Activated CD4-positive, alpha-beta T cell treated with anti-CD3 and anti-CD28 coated beads, Interleukin-2, amount 10 ng/mL, durations not matched to agents 24 days and 14 days (primary cell): ENCODE data around the gene MAGI1. TPM values are rescaled to one million over a fixed set of nuclear protein-coding genes. Genes with fewer than 3 reads are reported as not detected.

Experiments used
- DNase-seq: peaks from one replicate; pipeline ENCODE4 v3.0.0; 2022
- H3K27ac Mint-ChIP-seq: one replicate; pipeline ENCODE4 v1.8.0; 2022; ENCODE audit warnings: mild to moderate bottlenecking, mixed read lengths
- H3K27me3 Mint-ChIP-seq: one replicate; pipeline ENCODE4 v1.8.0; 2022; ENCODE audit warnings: mixed read lengths
- H3K36me3 Mint-ChIP-seq: one replicate; pipeline ENCODE4 v1.8.0; 2022; ENCODE audit warnings: low read depth, mild to moderate bottlenecking, mixed read lengths
- H3K4me1 Mint-ChIP-seq: one replicate; pipeline ENCODE4 v1.8.0; 2021; ENCODE audit warnings: mixed read lengths
- H3K4me3 Mint-ChIP-seq: one replicate; pipeline ENCODE4 v1.8.0; 2022; ENCODE audit warnings: mild to moderate bottlenecking, moderate library complexity, mixed read lengths
- H3K9me3 Mint-ChIP-seq: one replicate; pipeline ENCODE4 v1.8.0; 2021; ENCODE audit warnings: mixed read lengths
- intact Hi-C: fragments of 100-400 bp; cut with micrococcal nuclease; formaldehyde crosslinking; loops from one replicate; pipeline ENCODE4 v1.15.1; 2023
- total RNA-seq: library from RNA; stranded (reverse); gene quantifications from 2 replicates; pipeline ENCODE4 v1.2.3, GENCODE V29; 2022

The MAGI1 gene
- total RNA-seq, 1 donor from 2014 or later = 2.0 TPM

GRCh38 chr3:65948841-65949573 is 89.7 kb downstream of the MAGI1 start:
- Mint-ChIP-seq H3K4me3 (no peak overlapping the region), H3K9me3 (peaks cover 3% of the 10 kb centered on the region), H3K27me3 (no peaks in the 10 kb centered on the region), H3K36me3 (peaks cover 2% of the 10 kb centered on the region), H3K4me1 (no peaks in the 10 kb centered on the region), H3K27ac (no peak overlapping the region)
- intact Hi-C loops = no loop called here
- no peak for DNase-seq

GRCh38 chr3:65946438-65946837 is 92.3 kb downstream of the MAGI1 start:
- Mint-ChIP-seq H3K4me3 (no peak overlapping the region), H3K27me3 (no peaks in the 10 kb centered on the region), H3K27ac (no peak overlapping the region), H3K36me3 (peaks cover 2% of the 10 kb centered on the region), H3K4me1 (no peaks in the 10 kb centered on the region), H3K9me3 (peaks cover 3% of the 10 kb centered on the region)
- no peak for DNase-seq
- intact Hi-C loops = no loop called here

GRCh38 chr3:65945953-65946352 is 92.8 kb downstream of the MAGI1 start:
- no peak overlapping the region for H3K4me3 Mint-ChIP-seq
- no peaks in the 10 kb centered on the region for H3K4me1 Mint-ChIP-seq
- no peaks in the 10 kb centered on the region for H3K27me3 Mint-ChIP-seq
- H3K27ac Mint-ChIP-seq = no peak overlapping the region
- H3K9me3 Mint-ChIP-seq = peaks cover 3% of the 10 kb centered on the region
- intact Hi-C loops = no loop called here
- DNase-seq = no peak
- H3K36me3 Mint-ChIP-seq = peaks cover 2% of the 10 kb centered on the region

GRCh38 chr3:65945480-65945879 is 93.2 kb downstream of the MAGI1 start:
- intact Hi-C loops = no loop called here
- Mint-ChIP-seq H3K4me1 (no peaks in the 10 kb centered on the region), H3K9me3 (no peaks in the 10 kb centered on the region), H3K4me3 (no peak overlapping the region), H3K36me3 (no peaks in the 10 kb centered on the region), H3K27ac (no peak overlapping the region), H3K27me3 (no peaks in the 10 kb centered on the region)
- DNase-seq = no peak

GRCh38 chr3:65944252-65944651 is 94.5 kb downstream of the MAGI1 start:
- Mint-ChIP-seq H3K36me3 (no peaks in the 10 kb centered on the region), H3K9me3 (no peaks in the 10 kb centered on the region)

GRCh38 chr3:65939801-65940246 is 98.9 kb downstream of the MAGI1 start:
- H3K4me1 Mint-ChIP-seq = peaks cover 2% of the 10 kb centered on the region
- no peak for DNase-seq
- H3K27me3 Mint-ChIP-seq = no peaks in the 10 kb centered on the region
- no peaks in the 10 kb centered on the region for H3K36me3 Mint-ChIP-seq
- no peak overlapping the region for H3K4me3 Mint-ChIP-seq
- no peak overlapping the region for H3K27ac Mint-ChIP-seq
- intact Hi-C loops = no loop called here
- no peaks in the 10 kb centered on the region for H3K9me3 Mint-ChIP-seq

More at GRCh38 chr3:65944252-65944651, 94.5 kb downstream of the MAGI1 start:
- Mint-ChIP-seq H3K27me3 (no peaks in the 10 kb centered on the region), H3K27ac (no peak overlapping the region), H3K4me3 (no peak overlapping the region), H3K4me1 (no peaks in the 10 kb centered on the region)
- DNase-seq = no peak
- intact Hi-C loops = no loop called here

GRCh38 chr3:65939184-65939583 is 99.5 kb downstream of the MAGI1 start:
- no peaks in the 10 kb centered on the region for H3K27me3 Mint-ChIP-seq
- no peak overlapping the region for H3K27ac Mint-ChIP-seq
- no peak overlapping the region for H3K4me3 Mint-ChIP-seq
- no peak for DNase-seq
- no peaks in the 10 kb centered on the region for H3K9me3 Mint-ChIP-seq
- no peaks in the 10 kb centered on the region for H3K36me3 Mint-ChIP-seq
- peaks cover 2% of the 10 kb centered on the region for H3K4me1 Mint-ChIP-seq
- intact Hi-C loops = no loop called here

- no peak overlapping the region for H3K4me3 Mint-ChIP-seq
- no peak for DNase-seq
- intact Hi-C loops = no loop called here
- H3K9me3 Mint-ChIP-seq = no peaks in the 10 kb centered on the region
- H3K4me1 Mint-ChIP-seq = peaks cover 2% of the 10 kb centered on the region
- no peaks in the 10 kb centered on the region for H3K27me3 Mint-ChIP-seq
- H3K36me3 Mint-ChIP-seq = no peaks in the 10 kb centered on the region
- H3K27ac Mint-ChIP-seq = no peak overlapping the region
Observed at GRCh38 chr3:65938676-65939075, 100.0 kb downstream of the MAGI1 start.

GRCh38 chr3:65938147-65938546 is 100.6 kb downstream of the MAGI1 start:
- Mint-ChIP-seq H3K4me3 (no peak overlapping the region), H3K27ac (no peak overlapping the region), H3K27me3 (no peaks in the 10 kb centered on the region), H3K9me3 (peaks cover 4% of the 10 kb centered on the region), H3K36me3 (no peaks in the 10 kb centered on the region), H3K4me1 (peaks cover 2% of the 10 kb centered on the region)
- intact Hi-C loops = no loop called here
- no peak for DNase-seq

GRCh38 chr3:65936908-65937638 is 101.6 kb downstream of the MAGI1 start:
- intact Hi-C loops = no loop called here
- peak; percentile 54 for DNase-seq
- no peak overlapping the region for H3K27ac Mint-ChIP-seq
- peaks cover 2% of the 10 kb centered on the region for H3K4me1 Mint-ChIP-seq
- peaks cover 5% of the 10 kb centered on the region for H3K9me3 Mint-ChIP-seq
- no peaks in the 10 kb centered on the region for H3K27me3 Mint-ChIP-seq
- H3K4me3 Mint-ChIP-seq = no peak overlapping the region
- H3K36me3 Mint-ChIP-seq = no peaks in the 10 kb centered on the region

GRCh38 chr3:65935724-65936123 is 103.0 kb downstream of the MAGI1 start:
- no peak overlapping the region for H3K4me3 Mint-ChIP-seq
- DNase-seq = no peak
- no peaks in the 10 kb centered on the region for H3K27me3 Mint-ChIP-seq
- intact Hi-C loops = no loop called here
- H3K4me1 Mint-ChIP-seq = peaks cover 2% of the 10 kb centered on the region
- H3K9me3 Mint-ChIP-seq = peaks cover 10% of the 10 kb centered on the region
- no peaks in the 10 kb centered on the region for H3K36me3 Mint-ChIP-seq
- H3K27ac Mint-ChIP-seq = no peak overlapping the region

- H3K36me3 Mint-ChIP-seq = no peaks in the 10 kb centered on the region
- no peak for DNase-seq
- intact Hi-C loops = no loop called here
- H3K27me3 Mint-ChIP-seq = no peaks in the 10 kb centered on the region
- peaks cover 10% of the 10 kb centered on the region for H3K9me3 Mint-ChIP-seq
- no peaks in the 10 kb centered on the region for H3K4me1 Mint-ChIP-seq
- H3K27ac Mint-ChIP-seq = no peak overlapping the region
- H3K4me3 Mint-ChIP-seq = no peak overlapping the region
Observed at GRCh38 chr3:65930648-65931047, 108.1 kb downstream of the MAGI1 start.

- Mint-ChIP-seq H3K4me1 (no peaks in the 10 kb centered on the region), H3K27me3 (no peaks in the 10 kb centered on the region), H3K36me3 (no peaks in the 10 kb centered on the region), H3K27ac (no peak overlapping the region), H3K9me3 (peaks cover 5% of the 10 kb centered on the region), H3K4me3 (no peak overlapping the region)
- no peak for DNase-seq
- intact Hi-C loops = no loop called here
Observed at GRCh38 chr3:65928110-65928509, 110.6 kb downstream of the MAGI1 start.

GRCh38 chr3:65927576-65927975 is 111.1 kb downstream of the MAGI1 start:
- H3K27ac Mint-ChIP-seq = no peak overlapping the region
- intact Hi-C loops = no loop called here
- DNase-seq = no peak
- peaks cover 5% of the 10 kb centered on the region for H3K9me3 Mint-ChIP-seq
- H3K4me3 Mint-ChIP-seq = no peak overlapping the region
- no peaks in the 10 kb centered on the region for H3K36me3 Mint-ChIP-seq
- H3K27me3 Mint-ChIP-seq = no peaks in the 10 kb centered on the region
- H3K4me1 Mint-ChIP-seq = no peaks in the 10 kb centered on the region
